Measurements from ENCODE around the gene F5.

Gene F5

DNA sequence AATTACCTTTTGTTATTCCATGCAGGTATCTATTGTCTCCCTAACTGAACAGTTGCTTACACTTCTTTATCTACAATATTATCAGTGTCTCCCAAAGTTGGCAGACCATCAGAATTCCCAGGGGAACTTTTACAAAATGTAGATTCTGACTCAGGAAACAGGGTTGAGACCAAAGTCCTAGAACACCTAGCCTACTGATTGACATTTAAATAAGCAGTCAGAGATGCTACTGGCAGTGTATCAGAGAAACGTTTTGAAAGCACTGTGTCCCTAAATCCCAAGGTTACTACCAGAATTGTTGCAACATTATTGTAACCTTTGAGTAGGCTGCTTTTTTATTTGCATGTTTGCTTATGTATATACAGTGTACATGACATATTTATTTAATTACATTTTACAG is 1.8 kb upstream of the F5 start:
- no peak for DNase-seq (ENCODE audit: low read depth)

- no peak for DNase-seq (ENCODE audit: low read depth)
Measured at GRCh38 chr1:169586067-169586394, 250 bp downstream of the F5 start.

DNA sequence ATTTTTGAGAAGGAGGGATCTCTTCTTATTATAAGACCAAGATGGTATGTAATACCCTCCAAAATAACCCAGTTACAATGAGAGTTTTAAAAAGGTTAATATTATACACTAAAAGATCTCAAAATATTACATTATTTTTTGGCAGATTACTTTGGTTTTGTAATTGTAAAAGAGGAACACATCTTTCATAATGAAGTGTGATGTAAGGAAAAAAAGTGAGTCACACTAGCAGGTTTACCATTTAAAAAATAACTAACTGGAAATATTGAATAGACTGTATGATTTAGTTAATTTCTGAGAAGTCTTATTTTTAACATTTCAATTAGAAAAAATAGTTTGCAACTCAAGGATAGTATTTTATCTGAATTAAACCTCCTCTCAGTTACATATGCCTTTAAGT is 1.1 kb downstream of the F5 start:
- DNase-seq (ENCODE audit: low read depth), result no peak

DNA sequence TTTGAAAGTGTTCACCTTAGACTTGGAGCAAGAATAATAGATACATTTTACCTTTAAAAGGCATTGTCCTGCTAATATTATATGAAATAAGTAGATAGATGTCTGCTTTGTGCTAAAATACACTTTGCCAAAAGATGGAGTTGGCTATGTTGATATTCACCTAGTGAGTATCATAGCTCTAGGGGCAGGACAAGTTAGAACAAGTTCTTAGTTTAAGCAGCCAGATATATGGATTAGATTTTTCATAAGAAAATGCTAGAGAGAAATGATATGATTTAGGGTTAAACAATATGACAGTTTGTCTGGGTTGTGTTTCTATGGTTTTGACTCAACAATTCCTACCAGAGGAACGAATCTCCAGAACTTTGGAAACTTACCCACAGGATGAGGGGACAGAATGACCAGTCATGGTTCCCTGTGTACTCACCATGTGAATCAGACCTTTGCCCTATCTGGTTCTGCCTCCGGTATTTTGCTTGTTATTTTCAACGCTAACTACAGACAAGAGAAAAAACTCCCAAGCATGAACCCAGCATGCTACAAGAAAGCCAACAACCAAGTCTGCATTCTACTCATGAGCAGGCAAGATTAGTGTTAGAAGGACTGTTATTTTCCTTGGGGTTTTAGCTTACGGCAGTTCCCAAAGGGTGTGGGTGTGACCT is 1.7 kb downstream of the F5 start:
- no peak for DNase-seq (ENCODE audit: low read depth)

DNA sequence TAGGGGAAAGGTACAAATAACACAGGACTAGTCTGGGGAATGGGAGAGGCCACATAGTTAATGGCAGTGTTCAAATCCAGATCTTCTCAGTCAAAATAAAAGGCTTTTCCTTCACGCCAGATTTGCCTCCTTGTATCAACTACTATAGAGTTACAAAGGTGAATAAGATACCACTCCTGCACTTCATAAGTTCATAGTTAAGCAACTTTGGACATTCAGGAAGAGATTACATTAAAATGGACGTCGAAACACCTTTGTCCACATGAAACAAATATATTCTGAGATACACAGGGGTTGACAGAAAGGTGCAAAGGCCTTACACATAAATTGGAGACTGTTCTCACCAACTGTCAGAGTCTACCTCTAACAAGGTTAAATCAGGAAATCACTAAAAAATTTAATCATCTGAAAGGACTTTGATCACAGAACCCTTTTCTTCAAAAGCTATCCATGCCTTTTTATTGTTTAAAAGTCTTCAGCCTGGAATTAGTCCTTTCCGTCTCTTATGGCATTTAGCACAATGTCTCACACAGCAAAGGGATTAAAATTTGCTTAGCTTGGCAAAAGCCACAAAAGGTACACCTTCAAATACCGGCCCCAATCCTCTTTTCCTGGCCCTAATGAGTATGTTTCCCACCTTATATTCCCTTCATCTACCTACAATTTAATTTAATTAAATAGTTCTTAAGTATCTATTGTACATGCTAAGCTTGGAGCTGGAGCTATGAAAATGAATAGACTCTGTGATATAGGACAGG is 8.1 kb downstream of the F5 start:
- DNase-seq (ENCODE audit: low read depth), result no peak

DNA sequence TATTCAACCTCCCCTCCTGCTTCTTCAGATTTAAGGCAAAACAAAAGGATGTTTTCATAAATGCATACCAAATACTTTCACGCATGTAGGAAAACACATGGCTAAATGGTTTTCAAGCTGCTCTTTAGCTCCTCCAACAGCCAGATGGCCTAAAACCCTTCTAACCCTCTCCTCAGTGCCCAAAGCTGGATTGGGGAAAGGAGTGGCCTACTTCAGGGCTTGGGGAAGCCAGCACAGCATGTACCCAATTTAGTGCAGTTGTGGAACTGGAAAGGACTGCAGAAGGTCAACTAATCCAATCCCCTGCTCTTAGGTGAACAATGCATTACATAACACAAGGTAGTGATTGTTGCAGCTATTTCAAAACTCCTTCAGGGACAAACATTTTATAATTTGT is 9.3 kb downstream of the F5 start:
- DNase-seq (ENCODE audit: low read depth), result no peak

DNA sequence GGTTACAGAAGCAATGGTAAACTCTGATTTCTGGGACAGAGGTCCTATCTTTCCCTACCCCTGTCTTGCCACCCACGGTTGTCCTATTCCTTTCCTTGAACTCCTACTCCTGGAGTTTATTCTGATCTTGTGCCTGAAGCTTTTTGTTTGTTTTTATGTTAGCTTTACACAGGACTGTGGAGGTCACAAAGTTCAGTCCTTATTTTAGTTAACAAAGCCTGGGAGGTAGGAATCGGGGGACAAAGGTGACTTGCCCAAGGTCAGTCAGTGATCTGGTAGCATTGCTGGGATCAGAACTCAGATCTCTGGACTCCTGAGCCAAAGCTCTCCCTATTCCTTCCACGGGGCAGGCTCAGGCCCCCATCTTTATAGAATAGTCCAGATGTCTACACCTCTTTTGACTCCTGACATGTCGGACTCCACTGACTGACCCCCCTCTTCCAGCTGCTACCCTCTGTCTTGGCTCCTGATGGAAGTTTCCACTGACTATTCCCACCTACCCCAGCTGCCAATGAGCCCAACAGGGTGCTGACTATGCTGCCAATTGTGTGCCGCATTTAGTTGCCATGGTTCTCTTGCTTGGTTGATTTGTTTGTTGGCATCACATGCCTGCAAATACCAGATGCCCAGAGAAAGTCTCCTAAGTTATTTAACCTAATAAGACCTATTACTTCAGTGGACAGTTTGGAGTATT is 9.9 kb downstream of the F5 start:
- DNase-seq (ENCODE audit: low read depth), result no peak

- no peak for DNase-seq (ENCODE audit: low read depth)
Measured at GRCh38 chr1:169574336-169574735, 11.9 kb downstream of the F5 start.

DNA sequence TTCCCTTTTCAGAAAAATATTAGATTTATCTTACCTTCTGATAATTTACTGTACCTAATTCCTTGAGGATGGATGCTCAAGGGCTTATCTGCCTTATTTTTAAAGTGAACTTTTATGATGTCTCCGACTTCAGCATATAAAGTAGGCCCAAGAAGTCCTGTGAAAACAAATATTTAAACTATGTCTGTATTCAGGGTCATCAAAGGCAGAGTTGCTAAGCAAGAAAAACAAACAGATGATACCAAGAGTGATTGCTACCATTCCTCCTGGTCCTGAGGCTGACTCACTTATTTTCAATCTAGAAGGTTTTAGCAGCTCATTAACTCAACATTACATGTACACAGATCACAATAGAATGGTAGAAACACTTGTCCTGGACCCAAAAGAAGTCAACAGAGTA is 14.1 kb downstream of the F5 start:
- peak; percentile 42 for DNase-seq (ENCODE audit: low read depth)

DNA sequence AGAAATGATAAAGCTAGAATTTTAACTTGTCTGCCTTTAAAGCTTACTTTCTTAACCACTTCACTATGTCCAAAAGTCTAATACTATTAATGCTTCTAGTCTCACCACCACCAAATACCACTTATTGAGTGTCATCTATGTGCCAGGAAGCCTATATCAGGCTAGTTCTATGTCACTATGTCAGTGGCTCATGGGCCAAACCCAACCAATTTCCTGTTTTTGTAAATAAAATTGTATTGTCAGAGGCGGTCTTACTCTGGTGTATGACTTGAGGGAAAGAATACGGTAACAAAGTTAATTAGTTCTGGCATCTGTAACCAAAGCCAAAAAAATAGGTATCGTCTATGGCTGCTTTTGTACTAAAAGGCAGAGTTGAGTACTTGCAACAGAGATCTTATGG is 14.8 kb downstream of the F5 start:
- DNase-seq (ENCODE audit: low read depth), result no peak

GRCh38 chr1:169570172-169570574 is 16.1 kb downstream of the F5 start:
- DNase-seq (ENCODE audit: low read depth), result no peak

- DNase-seq (ENCODE audit: low read depth), result no peak
Measured at GRCh38 chr1:169568497-169568896, 17.8 kb downstream of the F5 start.

- DNase-seq (ENCODE audit: low read depth), result no peak
Measured at GRCh38 chr1:169565335-169566271, 20.7 kb downstream of the F5 start.

GRCh38 chr1:169563650-169564049 is 22.6 kb downstream of the F5 start:
- no peak for DNase-seq (ENCODE audit: low read depth)

- no peak for DNase-seq (ENCODE audit: low read depth)
Measured at GRCh38 chr1:169563019-169563615, 23.2 kb downstream of the F5 start.

DNA sequence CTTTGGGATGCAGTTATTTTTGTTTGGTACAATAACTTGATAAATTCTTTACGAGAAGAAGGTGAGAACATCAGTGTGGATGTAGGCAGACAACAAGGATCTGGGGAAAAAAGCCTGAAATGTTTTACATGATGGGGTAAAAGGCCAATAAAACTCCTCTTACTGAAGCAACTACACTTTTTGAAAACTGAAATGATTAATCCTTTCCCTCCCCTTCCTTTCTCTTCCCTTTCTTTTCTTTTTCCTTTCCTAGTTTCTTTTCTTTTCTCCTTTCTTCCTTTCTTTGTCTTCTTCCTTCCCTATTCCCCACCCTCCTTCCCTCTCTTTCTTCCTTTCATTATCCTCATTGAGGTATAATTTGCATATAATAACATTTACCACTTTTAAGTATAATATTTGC is 24.6 kb downstream of the F5 start:
- no peak for DNase-seq (ENCODE audit: low read depth)

DNA sequence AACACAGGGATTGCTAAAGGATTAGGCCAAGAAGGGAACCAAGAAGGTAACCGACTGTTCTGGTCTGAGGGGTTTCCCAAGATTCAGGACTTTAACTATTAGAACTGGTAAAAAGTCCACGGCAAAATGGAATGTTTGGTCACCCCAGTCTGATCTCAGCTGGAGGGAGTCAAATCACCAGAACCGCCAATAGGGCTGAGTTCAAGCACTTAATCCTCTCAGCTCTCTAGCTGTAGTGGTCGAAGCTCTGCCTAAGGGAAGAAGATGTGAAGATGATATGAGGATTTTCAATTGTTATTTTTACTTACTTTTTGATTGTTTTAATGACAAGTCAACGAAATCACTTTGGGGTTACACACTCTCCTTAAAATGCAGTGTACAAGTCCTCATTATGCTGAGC is 29.1 kb downstream of the F5 start:
- no peak for DNase-seq (ENCODE audit: low read depth)

DNA sequence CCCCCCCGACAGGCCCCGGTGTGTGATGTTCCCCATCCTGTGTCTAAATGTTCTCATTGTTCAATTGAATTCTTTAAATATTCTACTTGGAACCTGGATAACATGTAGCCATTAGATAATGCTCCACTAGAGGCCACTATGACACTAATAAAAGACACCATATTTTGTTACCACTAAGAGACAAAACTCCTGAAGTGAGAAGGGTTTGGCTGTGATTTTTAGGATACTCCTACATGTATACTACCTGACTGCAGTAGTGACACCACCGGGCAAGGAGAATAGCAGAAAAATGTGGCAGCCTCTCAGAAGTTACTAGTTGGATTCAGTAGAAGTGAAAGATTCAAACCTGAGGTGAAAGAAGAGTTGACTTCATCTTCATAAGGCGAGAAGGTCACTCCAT is 36.0 kb downstream of the F5 start:
- peak; percentile 47 for DNase-seq (ENCODE audit: low read depth)

- no peak for DNase-seq (ENCODE audit: low read depth)
Measured at GRCh38 chr1:169548282-169548681, 38.0 kb downstream of the F5 start.

DNA sequence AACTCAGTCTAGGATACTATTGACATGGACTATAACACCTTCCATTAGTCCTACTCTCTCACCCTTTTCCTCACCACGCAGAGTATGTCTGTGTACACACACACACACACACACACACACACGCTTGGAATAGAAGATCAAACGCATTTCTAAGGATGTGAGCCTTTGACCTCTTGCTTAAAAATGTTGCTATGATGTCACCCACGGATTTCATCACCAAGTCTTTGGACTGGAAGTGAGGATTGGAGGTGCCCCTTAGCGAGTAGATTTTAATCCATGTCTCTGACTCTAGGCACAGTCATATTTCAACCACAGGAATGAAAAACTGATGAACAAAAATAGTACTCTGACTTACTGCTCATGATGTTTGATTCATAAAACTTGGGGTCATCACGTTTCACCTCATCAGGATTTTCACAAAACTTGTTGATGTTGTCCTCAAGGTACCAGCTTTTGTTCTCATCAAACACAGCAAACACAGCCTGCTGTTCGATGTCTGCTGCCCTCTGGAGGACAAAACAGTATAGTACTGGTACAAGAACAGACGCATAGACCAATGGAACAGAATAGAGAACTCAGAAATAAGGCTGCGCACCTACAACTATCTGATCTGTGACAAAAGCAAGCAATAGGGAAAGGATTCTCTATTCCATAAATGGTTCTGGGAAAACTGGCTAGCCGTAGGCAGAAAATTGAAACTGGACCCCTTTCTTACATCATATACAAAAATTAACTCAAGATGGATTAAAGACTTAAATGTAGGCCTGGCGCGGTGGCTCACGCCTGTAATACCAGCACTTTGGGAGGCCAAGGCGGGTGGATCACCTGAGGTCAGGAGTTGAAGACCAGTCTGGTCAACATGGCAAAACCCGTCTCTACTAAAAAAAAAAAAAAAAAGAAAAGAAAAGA is 39.9 kb downstream of the F5 start:
- peak; percentile 77 for DNase-seq (ENCODE audit: low read depth)

DNA sequence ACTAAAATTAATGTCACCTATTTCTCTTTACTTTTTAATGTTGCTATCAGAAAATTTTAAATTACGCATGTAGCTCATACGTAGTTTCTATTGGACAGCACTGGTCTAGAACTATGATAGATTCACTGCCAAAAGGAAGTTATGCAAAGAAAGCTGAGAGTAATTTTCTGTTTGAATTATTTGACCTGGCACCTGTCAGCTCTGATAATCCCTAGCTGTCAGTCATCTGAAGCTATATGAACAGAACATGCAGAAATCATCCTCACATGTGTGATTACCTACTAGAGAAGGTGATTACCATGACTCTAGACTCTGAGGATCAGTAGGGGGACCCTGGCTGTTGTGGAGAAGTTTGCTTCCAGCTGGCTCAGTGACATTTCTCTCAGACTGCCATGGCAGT is 40.8 kb downstream of the F5 start:
- no peak for DNase-seq (ENCODE audit: low read depth)
